ENCODE data around the gene ATXN1. TPM values are rescaled to one million over a fixed set of nuclear protein-coding genes. Genes with fewer than 3 reads are reported as not detected.

Gene ATXN1
- total and polyA plus RNA-seq, 2 of the 13 experiments (the other 11 are each of a cell fraction or from before 2014, with no cell fraction given), result 20.7 to 39.5 TPM

DNA sequence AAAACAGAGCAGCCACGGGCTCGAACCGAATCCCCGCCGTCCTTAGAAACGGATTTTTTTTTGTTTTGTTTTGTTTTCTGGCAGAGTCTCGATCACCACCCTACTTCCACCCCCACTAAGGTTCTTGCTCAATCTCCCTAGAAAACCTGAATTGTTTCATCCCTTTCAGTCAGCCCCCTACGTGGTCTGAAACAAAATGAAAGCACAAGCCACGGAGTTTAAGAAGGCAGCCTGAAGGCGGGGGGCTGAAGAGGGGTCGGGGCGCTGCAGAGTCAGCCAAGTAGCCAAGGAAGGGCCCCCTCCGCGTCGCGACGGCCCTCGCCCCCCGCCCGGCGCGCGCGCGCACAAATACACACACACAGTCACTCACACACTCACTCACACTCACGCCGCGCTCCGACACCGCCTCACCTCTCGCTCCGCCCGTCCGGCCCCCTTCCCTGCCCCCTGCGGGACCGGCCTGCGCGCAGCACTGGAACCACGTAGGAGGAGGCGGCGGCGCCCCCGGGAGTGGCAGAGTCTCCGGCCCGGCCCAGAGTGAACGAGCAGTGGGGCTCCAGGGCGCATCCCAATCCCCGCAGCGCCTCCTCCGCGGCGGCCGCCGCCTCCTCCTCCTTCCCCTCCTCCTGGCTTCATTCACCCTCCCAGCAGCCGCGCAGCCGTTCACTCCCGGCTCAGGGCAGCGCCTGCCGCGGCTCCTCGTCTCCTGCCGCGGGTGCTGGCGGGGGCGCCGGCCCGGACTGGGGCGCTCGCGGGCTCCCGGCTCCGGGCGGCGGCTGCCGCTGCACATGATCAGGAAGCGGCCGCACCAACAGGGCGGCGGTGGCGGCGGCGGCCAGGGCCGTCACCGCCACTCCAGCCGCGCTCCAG lies 1.4 kb downstream of the ATXN1 start (continued):
- TF ChIP-seq ZNF276 (CRISPR knock-in tag; IDR thresholded peaks at IDR 0.05; ENCODE audit: low read depth), result no peak
- TF ChIP-seq ETV5 (CRISPR knock-in tag; IDR thresholded peaks at IDR 0.05; ENCODE audit: borderline replicate concordance), result peak; percentile 55; the same call in 1 of the 2 replicates
- no peak for TF ChIP-seq MLLT10 (CRISPR knock-in tag; IDR thresholded peaks at IDR 0.05)
- TF ChIP-seq, protein P1, sequence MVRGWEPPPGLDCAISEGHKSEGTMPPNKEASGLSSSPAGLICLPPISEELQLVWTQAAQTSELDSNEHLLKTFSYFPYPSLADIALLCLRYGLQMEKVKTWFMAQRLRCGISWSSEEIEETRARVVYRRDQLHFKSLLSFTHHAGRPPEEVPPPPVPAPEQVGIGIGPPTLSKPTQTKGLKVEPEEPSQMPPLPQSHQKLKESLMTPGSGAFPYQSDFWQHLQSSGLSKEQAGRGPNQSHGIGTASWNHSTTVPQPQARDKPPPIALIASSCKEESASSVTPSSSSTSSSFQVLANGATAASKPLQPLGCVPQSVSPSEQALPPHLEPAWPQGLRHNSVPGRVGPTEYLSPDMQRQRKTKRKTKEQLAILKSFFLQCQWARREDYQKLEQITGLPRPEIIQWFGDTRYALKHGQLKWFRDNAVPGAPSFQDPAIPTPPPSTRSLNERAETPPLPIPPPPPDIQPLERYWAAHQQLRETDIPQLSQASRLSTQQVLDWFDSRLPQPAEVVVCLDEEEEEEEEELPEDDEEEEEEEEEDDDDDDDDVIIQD (CRISPR knock-in tag; IDR thresholded peaks at IDR 0.05; ENCODE audit: low read depth), result 0 out of 2 replicates have a peak, but pooled peaks have one; percentile 43
- TF ChIP-seq ZNF709 (CRISPR knock-in tag; IDR thresholded peaks at IDR 0.05), result peak; percentile 63
- TF ChIP-seq, protein P2, sequence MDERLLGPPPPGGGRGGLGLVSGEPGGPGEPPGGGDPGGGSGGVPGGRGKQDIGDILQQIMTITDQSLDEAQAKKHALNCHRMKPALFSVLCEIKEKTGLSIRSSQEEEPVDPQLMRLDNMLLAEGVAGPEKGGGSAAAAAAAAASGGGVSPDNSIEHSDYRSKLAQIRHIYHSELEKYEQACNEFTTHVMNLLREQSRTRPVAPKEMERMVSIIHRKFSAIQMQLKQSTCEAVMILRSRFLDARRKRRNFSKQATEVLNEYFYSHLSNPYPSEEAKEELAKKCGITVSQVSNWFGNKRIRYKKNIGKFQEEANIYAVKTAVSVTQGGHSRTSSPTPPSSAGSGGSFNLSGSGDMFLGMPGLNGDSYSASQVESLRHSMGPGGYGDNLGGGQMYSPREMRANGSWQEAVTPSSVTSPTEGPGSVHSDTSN (CRISPR knock-in tag; IDR thresholded peaks at IDR 0.05), result no peak
- no peak for TF ChIP-seq ZNF770 (CRISPR knock-in tag; IDR thresholded peaks at IDR 0.05)
- TF ChIP-seq KLF15 (CRISPR knock-in tag; IDR thresholded peaks at IDR 0.05; ENCODE audit: borderline replicate concordance), result no peak
- TF ChIP-seq, protein P3, sequence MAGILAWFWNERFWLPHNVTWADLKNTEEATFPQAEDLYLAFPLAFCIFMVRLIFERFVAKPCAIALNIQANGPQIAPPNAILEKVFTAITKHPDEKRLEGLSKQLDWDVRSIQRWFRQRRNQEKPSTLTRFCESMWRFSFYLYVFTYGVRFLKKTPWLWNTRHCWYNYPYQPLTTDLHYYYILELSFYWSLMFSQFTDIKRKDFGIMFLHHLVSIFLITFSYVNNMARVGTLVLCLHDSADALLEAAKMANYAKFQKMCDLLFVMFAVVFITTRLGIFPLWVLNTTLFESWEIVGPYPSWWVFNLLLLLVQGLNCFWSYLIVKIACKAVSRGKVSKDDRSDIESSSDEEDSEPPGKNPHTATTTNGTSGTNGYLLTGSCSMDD (CRISPR knock-in tag; IDR thresholded peaks at IDR 0.05), result no peak
- no peak for TF ChIP-seq GRHL1 (CRISPR knock-in tag; conservative IDR thresholded peaks at IDR 0.05)
- 0 out of 2 replicates have a peak, but pooled peaks have one; percentile 9 for TF ChIP-seq ZNF773 (CRISPR knock-in tag; IDR thresholded peaks at IDR 0.05; ENCODE audit: borderline replicate concordance)
- TF ChIP-seq, protein P4, sequence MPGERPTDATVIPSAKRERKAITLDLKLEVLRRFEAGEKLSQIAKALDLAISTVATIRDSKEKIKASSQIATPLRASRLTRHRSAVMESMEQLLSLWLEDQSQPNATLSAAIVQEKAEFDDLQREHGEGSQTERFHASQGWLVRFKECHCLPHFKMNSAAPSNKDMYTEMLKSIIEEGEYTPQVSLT (CRISPR knock-in tag; IDR thresholded peaks at IDR 0.05; ENCODE audit: borderline replicate concordance, low read depth), result no peak
- TF ChIP-seq NR2F2 (IDR thresholded peaks at IDR 0.05; ENCODE audit: borderline replicate concordance, low read depth), result no peak
- TF ChIP-seq ZFP90 (CRISPR knock-in tag; IDR thresholded peaks at IDR 0.05; ENCODE audit: borderline replicate concordance), result no peak; the same call in 1 of the 2 replicates
- TF ChIP-seq ZNF766 (CRISPR knock-in tag; IDR thresholded peaks at IDR 0.05; ENCODE audit: borderline replicate concordance), result peak; percentile 35
- TF ChIP-seq ZNF672 (CRISPR knock-in tag; IDR thresholded peaks at IDR 0.05), result 0 out of 2 replicates have a peak, but pooled peaks have one; percentile 38
